GM18526 (cell line): ENCODE data around the gene TAPBP.

Source experiments
- POLR2A ChIP-seq: IDR thresholded peaks from 3 replicates; pipeline ENCODE4 v1.6.1; 2011; ENCODE audit not compliant: insufficient read length; ENCODE audit errors: extremely low read depth

TAPBP gene

GRCh38 chr6:33313709-33314514 lies at the start of gene TAPBP:
Gene TAPBP, minus strand, starts transcription at chr6:33314078. Its CDS starts 37 bp downstream, at chr6:33314041.
- peak; percentile 81 for TF ChIP-seq POLR2A

- no peak for TF ChIP-seq POLR2A
These were observed 45.5 kb upstream of the TAPBP start for GRCh38 chr6:33359331-33359730.

GRCh38 chr6:33356295-33356694 lies 42.4 kb upstream of the TAPBP start:
- TF ChIP-seq POLR2A: no peak

- no peak for TF ChIP-seq POLR2A
These were observed 33.9 kb upstream of the TAPBP start for GRCh38 chr6:33347816-33348215.

- TF ChIP-seq POLR2A: no peak
These were observed 31.1 kb upstream of the TAPBP start for GRCh38 chr6:33344701-33345697.

GRCh38 chr6:33343953-33344611 lies 30.2 kb upstream of the TAPBP start:
- TF ChIP-seq POLR2A: no peak

GRCh38 chr6:33339193-33339592 lies 25.3 kb upstream of the TAPBP start:
- no peak for TF ChIP-seq POLR2A

GRCh38 chr6:33336495-33336894 lies 22.6 kb upstream of the TAPBP start:
- TF ChIP-seq POLR2A: no peak

- TF ChIP-seq POLR2A: no peak
These were observed 22.0 kb upstream of the TAPBP start for GRCh38 chr6:33335916-33336315.

GRCh38 chr6:33333666-33334065 lies 19.8 kb upstream of the TAPBP start:
- no peak for TF ChIP-seq POLR2A

GRCh38 chr6:33330736-33331135 lies 16.9 kb upstream of the TAPBP start:
- no peak for TF ChIP-seq POLR2A

GRCh38 chr6:33329058-33329457 lies 15.2 kb upstream of the TAPBP start:
- no peak for TF ChIP-seq POLR2A

GRCh38 chr6:33324125-33324524 lies 10.2 kb upstream of the TAPBP start:
- no peak for TF ChIP-seq POLR2A

GRCh38 chr6:33323623-33323948 lies 9.7 kb upstream of the TAPBP start:
- TF ChIP-seq POLR2A: no peak

- TF ChIP-seq POLR2A: no peak
These were observed 7.3 kb upstream of the TAPBP start for GRCh38 chr6:33321227-33321626.
